ENCODE results near the gene RAI1.

GRCh38 chr17:17716837-17717523, 35.7 kb downstream of the RAI1 start:
- TF ChIP-seq, protein P1, sequence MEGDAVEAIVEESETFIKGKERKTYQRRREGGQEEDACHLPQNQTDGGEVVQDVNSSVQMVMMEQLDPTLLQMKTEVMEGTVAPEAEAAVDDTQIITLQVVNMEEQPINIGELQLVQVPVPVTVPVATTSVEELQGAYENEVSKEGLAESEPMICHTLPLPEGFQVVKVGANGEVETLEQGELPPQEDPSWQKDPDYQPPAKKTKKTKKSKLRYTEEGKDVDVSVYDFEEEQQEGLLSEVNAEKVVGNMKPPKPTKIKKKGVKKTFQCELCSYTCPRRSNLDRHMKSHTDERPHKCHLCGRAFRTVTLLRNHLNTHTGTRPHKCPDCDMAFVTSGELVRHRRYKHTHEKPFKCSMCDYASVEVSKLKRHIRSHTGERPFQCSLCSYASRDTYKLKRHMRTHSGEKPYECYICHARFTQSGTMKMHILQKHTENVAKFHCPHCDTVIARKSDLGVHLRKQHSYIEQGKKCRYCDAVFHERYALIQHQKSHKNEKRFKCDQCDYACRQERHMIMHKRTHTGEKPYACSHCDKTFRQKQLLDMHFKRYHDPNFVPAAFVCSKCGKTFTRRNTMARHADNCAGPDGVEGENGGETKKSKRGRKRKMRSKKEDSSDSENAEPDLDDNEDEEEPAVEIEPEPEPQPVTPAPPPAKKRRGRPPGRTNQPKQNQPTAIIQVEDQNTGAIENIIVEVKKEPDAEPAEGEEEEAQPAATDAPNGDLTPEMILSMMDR (IDR thresholded peaks at IDR 0.05): no peak
- TF ChIP-seq POLR2A (IDR thresholded peaks at IDR 0.05): no peak

Measured in lower leg skin (tissue), 3 donors.